ENCODE measurements around the gene FECH. TPM values are rescaled to one million over a fixed set of nuclear protein-coding genes. Genes with fewer than 3 reads are reported as not detected.
"Not testable (repeated sequence)": the region's sequence is repeated elsewhere in the genome, so short reads cannot be mapped to it uniquely, and the experiment has no call there.

The FECH gene
- polyA plus RNA-seq, 3 donors from 2014 or later: 37.1 to 59.9 (median 41.6) TPM

DNA sequence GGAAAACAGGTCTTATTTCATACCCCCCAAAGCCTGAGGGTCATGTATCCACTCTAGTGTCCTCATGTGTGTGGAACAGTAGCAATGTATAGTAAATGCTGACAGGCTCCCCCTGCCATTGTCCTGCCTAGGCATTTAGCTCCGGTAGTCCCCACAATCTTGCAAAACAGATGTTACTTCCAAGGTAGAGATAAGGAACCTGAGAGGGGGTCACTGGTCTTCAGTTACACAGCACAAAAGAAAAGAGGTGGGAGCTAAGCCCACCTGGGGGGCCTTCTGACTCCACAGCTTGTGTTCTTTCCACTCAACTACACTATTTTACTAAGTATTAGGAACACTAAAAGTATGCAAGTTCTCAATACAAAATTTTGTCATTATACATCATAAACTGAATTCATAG is 17.4 kb upstream of the FECH start:
- H3K9me3 Mint-ChIP-seq: no peaks in the 10 kb centered on the region
- H3K36me3 Mint-ChIP-seq: peaks cover 30 to 55% (median 35%) of the 10 kb centered on the region in 3 donors
- H3K27me3 Mint-ChIP-seq (ENCODE audit: low read depth in 3 of 3): peaks cover 0 to 2% (median 0%) of the 10 kb centered on the region in 3 donors
- H3K4me3 Mint-ChIP-seq: no peak overlapping the region
- no peak overlapping the region for H3K27ac Mint-ChIP-seq
- no peak for DNase-seq
- no peaks in the 10 kb centered on the region for H3K4me1 Mint-ChIP-seq

GRCh38 chr18:57595347-57595746 is 8.8 kb upstream of the FECH start:
- no peak for DNase-seq
- H3K4me3 Mint-ChIP-seq: no peak overlapping the region
- H3K27ac Mint-ChIP-seq: no peak overlapping the region
- no peaks in the 10 kb centered on the region for H3K4me1 Mint-ChIP-seq
- peaks cover 6 to 15% (median 8%) of the 10 kb centered on the region in 3 donors for H3K36me3 Mint-ChIP-seq
- H3K27me3 Mint-ChIP-seq (ENCODE audit: low read depth in 3 of 3): peaks cover 0 to 5% (median 2%) of the 10 kb centered on the region in 3 donors
- H3K9me3 Mint-ChIP-seq: no peaks in the 10 kb centered on the region

DNA sequence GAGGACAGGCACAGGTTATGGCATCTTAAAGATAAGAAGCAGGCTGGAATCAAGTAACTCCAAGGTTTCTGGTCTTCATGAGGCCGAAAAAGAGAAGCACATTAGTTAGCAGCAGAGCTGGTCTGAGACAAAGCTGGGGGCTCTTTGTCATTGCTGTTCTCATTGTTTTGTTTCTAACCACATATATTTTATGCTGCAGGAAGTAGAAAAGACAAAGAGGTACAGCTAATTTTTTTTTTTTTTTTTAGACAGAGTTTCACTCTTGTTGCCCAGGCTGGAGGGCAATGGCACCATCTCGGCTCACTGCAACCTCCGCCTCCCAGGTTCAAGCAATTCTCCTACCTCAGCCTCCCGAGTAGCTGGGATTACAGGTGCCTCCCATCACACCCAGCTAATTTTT is 6.2 kb upstream of the FECH start:
- H3K4me1 Mint-ChIP-seq; H3K27me3 Mint-ChIP-seq (ENCODE audit: low read depth in 3 of 3); H3K36me3 Mint-ChIP-seq; H3K4me3 Mint-ChIP-seq; H3K9me3 Mint-ChIP-seq; DNase-seq: not testable (repeated sequence)
- peak overlapping the region in 1 of 6 donors; percentile 53 for H3K27ac Mint-ChIP-seq

DNA sequence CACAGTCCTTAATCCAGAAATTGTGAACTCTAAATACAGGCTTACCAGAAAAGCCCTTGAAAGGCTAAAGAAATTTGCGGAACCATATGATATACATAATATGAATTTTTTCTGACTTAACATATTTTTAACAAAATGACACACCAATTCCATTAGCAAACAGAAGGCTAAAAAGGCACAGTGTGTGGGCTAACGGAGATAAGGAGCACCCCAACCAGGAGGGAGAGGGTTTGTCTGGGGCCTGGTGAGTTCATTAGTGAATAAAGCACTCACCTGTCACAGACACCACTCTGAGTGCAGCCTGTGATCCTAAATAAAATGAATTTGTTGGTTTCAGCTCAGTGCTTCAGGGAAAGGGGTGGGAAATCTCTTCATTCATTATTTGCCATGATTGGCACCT is 2.7 kb upstream of the FECH start:
- H3K36me3 Mint-ChIP-seq: peaks cover 0 to 4% (median 0%) of the 10 kb centered on the region in 3 donors
- no peak for DNase-seq
- H3K4me3 Mint-ChIP-seq: peak overlapping the region in 1 of 5 donors; percentile 23
- H3K9me3 Mint-ChIP-seq: no peaks in the 10 kb centered on the region
- H3K27me3 Mint-ChIP-seq (ENCODE audit: low read depth in 3 of 3): peaks cover 0 to 5% (median 3%) of the 10 kb centered on the region in 3 donors
- H3K27ac Mint-ChIP-seq: no peak overlapping the region
- H3K4me1 Mint-ChIP-seq: peaks cover 12 to 25% of the 10 kb centered on the region in 2 donors

GRCh38 chr18:57587098-57587661 is 678 bp upstream of the FECH start:
- Mint-ChIP-seq H3K27me3 (ENCODE audit: low read depth in 3 of 3) (peaks cover 0 to 5% (median 0%) of the 10 kb centered on the region in 3 donors), H3K4me3 (peak overlapping the region; percentile 85 to 91 (median 89)), H3K4me1 (peaks cover 12 to 26% of the 10 kb centered on the region in 2 donors), H3K36me3 (peaks cover 0 to 7% (median 4%) of the 10 kb centered on the region in 3 donors), H3K27ac (peak overlapping the region; percentile 62 to 92 (median 82)), H3K9me3 (no peaks in the 10 kb centered on the region)
- no peak for DNase-seq

DNA sequence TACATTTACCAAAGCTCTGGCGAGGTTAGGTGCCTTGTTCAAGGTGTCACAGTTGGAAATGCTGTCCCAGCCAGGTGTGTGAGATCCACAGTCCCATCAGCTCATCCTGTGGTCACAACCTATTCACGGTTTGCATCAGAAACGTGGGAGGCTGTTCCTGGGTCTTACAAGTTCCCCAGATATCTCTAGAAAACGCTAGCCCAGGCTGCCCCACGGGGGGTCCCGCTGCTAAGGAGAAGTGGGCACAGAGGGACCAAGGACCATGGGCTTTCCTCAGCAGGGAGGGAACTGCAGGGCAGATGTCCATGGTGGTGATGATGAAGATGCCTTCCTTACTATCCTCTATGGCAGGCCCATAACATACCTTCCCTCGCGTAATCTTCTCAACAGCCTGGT is 649 bp downstream of the FECH start:
- Mint-ChIP-seq H3K27ac (peak overlapping the region; percentile 30 to 85 (median 72)), H3K4me1 (peaks cover 25 to 39% of the 10 kb centered on the region in 2 donors), H3K9me3 (no peaks in the 10 kb centered on the region), H3K4me3 (peak overlapping the region; percentile 85 to 91 (median 89)), H3K27me3 (ENCODE audit: low read depth in 3 of 3) (peaks cover 0 to 3% (median 0%) of the 10 kb centered on the region in 3 donors), H3K36me3 (peaks cover 0 to 15% (median 4%) of the 10 kb centered on the region in 3 donors)
- no peak for DNase-seq

DNA sequence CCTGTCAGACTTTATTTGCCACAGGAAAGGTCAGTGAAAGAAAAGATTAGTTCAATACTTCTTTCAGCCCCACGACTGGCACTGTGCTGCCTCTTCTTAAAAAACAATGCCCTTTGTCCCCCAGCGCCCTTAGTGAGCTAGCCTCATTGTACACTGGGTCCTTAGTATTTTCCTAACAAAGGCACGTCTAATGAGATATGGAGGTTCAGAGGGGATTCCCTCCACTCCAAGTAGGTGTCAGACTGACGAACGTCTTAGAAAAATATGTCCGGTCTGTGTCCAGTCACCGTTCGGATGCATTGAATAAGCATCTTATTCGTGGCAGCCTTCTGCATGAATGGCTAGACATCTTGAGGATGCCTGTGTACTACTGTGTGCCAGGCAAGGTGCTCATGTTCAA is 1.1 kb downstream of the FECH start:
- Mint-ChIP-seq H3K4me3 (peak overlapping the region; percentile 85 to 91 (median 89)), H3K4me1 (peaks cover 28 to 43% of the 10 kb centered on the region in 2 donors), H3K27me3 (ENCODE audit: low read depth in 3 of 3) (peaks cover 0 to 3% (median 0%) of the 10 kb centered on the region in 3 donors), H3K9me3 (no peaks in the 10 kb centered on the region), H3K36me3 (peaks cover 0 to 15% (median 4%) of the 10 kb centered on the region in 3 donors), H3K27ac (peak overlapping the region; percentile 30 to 85 (median 72))
- DNase-seq: no peak

GRCh38 chr18:57584444-57584843 is 2.1 kb downstream of the FECH start:
- peak overlapping the region; percentile 42 to 91 (median 85) for H3K4me3 Mint-ChIP-seq

DNA sequence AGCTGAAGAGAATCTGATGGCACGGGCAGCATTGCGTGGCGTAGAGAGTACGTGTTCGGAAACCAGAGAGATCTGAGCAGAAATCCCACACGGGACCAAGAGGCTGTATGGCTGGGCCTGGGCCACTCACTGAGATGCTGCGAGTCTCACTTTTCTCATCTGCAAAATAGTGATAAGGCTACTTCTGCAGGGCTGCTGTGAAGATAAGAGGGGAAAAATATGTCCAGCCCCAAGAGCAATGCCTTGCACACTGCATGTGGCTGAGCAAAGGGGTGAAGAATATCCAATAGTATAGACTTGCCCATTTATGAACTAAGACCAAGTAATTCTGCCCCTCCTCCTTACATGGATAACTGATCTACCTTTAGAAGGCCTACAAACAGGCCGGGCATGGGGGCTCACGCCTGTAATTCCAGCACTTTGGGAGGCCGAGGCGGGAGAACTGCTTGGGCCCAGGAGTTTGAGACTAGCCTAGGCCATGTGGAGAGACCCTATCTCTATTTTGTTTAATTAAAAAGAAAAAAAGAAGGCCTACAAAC is 3.1 kb downstream of the FECH start:
- peak overlapping the region in 3 of 6 donors; percentile 16 to 53 (median 22) for H3K27ac Mint-ChIP-seq
- peaks cover 0 to 3% (median 0%) of the 10 kb centered on the region in 3 donors for H3K27me3 Mint-ChIP-seq (ENCODE audit: low read depth in 3 of 3)
- no peaks in the 10 kb centered on the region for H3K9me3 Mint-ChIP-seq
- peaks cover 36 to 54% of the 10 kb centered on the region in 2 donors for H3K4me1 Mint-ChIP-seq
- DNase-seq: no peak
- no peak overlapping the region for H3K4me3 Mint-ChIP-seq
- peaks cover 0 to 15% (median 4%) of the 10 kb centered on the region in 3 donors for H3K36me3 Mint-ChIP-seq

More at GRCh38 chr18:57584444-57584843, 2.1 kb downstream of the FECH start:
- peaks cover 0 to 15% (median 4%) of the 10 kb centered on the region in 3 donors for H3K36me3 Mint-ChIP-seq
- H3K9me3 Mint-ChIP-seq: no peaks in the 10 kb centered on the region
- H3K27ac Mint-ChIP-seq: no peak overlapping the region
- DNase-seq: no peak
- peaks cover 0 to 3% (median 0%) of the 10 kb centered on the region in 3 donors for H3K27me3 Mint-ChIP-seq (ENCODE audit: low read depth in 3 of 3)
- H3K4me1 Mint-ChIP-seq: peaks cover 36 to 53% of the 10 kb centered on the region in 2 donors

DNA sequence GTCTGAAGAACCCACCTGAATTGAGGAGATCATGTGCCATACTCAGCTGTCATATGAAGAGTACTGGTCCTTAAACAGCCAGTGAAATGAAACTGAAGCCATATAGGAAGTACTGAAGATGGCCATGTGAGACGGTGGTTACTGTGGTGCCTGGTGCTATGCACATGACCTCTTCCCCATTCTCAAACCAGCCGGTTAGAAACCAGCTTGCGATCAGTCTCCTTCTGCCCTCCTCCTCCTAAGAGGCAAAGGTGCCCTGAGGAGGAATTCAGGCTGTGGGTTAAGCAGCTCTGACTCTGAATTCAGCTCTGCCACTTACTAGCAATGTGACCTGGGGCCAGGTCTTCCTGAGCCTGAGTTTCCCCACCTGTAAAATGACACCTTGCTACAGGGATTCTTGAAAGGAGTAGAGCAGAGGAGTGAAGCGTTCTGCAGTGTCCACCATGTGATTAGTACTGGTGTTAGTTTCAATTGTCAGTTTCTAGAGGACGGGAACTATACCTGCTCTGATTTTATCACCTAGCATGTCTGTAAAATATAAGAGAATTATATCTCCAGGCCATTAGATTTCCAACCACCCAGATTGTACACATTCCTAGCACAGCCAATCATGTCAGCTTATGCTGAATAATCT is 5.1 kb downstream of the FECH start:
- Mint-ChIP-seq H3K27me3 (ENCODE audit: low read depth in 3 of 3) (no peaks in the 10 kb centered on the region), H3K27ac (peak overlapping the region; percentile 83 to 87 (median 85)), H3K4me3 (peak overlapping the region; percentile 17 to 68 (median 63)), H3K4me1 (peaks cover 36 to 48% of the 10 kb centered on the region in 2 donors), H3K36me3 (peaks cover 9 to 31% (median 15%) of the 10 kb centered on the region in 3 donors), H3K9me3 (no peaks in the 10 kb centered on the region)
- DNase-seq: peak; percentile 69 to 74 (median 70)

DNA sequence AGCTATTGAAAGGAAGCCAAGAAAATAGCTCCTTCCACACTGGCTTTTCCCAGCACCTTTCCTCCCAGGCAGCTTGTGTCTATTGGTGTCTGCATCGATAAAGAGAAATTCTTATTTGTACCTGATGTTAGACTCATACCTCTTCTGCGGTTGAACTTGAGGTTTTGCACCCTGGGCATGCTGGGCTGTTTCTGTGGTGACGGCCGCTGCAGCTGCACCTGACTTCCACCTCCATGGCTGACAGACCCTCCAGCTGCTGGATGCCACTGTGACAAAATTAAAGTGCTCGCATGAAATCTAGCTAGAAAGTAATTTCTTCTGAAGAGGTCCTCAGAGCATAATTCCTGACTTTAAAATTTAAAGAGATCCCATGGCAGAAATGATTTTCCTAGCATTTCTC is 6.6 kb downstream of the FECH start:
- Mint-ChIP-seq H3K4me3 (no peak overlapping the region), H3K27ac (peak overlapping the region in 2 of 6 donors; percentile 34 to 85), H3K36me3 (peaks cover 12 to 42% (median 28%) of the 10 kb centered on the region in 3 donors), H3K9me3 (no peaks in the 10 kb centered on the region), H3K4me1 (peaks cover 27 to 36% of the 10 kb centered on the region in 2 donors), H3K27me3 (ENCODE audit: low read depth in 3 of 3) (no peaks in the 10 kb centered on the region)
- no peak for DNase-seq

GRCh38 chr18:57576316-57576715 is 10.2 kb downstream of the FECH start:
- H3K4me1 Mint-ChIP-seq: peaks cover 16 to 20% of the 10 kb centered on the region in 2 donors
- H3K4me3 Mint-ChIP-seq: no peak overlapping the region
- H3K27ac Mint-ChIP-seq: no peak overlapping the region
- no peak for DNase-seq
- H3K27me3 Mint-ChIP-seq (ENCODE audit: low read depth in 3 of 3): no peaks in the 10 kb centered on the region
- peaks cover 18 to 57% (median 34%) of the 10 kb centered on the region in 3 donors for H3K36me3 Mint-ChIP-seq
- no peaks in the 10 kb centered on the region for H3K9me3 Mint-ChIP-seq

DNA sequence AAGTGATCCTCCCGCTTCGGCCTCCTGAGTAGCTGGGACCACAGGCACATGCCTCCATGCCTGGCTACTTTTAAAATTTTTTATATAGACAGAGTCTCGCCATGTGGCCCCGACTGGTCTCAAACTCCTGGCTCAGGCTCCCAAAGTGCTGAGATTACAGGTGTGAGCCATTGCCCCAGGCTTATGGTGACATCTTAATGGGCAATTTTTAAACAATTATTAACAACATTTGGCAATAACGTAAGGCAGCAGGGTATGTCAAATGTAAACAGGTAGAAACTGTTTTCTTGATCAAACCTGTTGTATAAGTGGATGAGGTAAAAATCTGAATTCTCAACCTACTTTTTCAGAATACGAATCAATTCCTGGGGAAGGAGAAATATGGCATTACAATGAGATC is 11.0 kb downstream of the FECH start:
- Mint-ChIP-seq H3K4me3 (no peak overlapping the region), H3K27me3 (ENCODE audit: low read depth in 3 of 3) (no peaks in the 10 kb centered on the region), H3K9me3 (no peaks in the 10 kb centered on the region), H3K4me1 (peaks cover 8 to 12% of the 10 kb centered on the region in 2 donors), H3K36me3 (peaks cover 24 to 60% (median 42%) of the 10 kb centered on the region in 3 donors), H3K27ac (no peak overlapping the region)
- no peak for DNase-seq

- Mint-ChIP-seq H3K4me3 (no peak overlapping the region), H3K27me3 (ENCODE audit: low read depth in 3 of 3) (no peaks in the 10 kb centered on the region), H3K27ac (no peak overlapping the region), H3K4me1 (peaks cover 3 to 5% of the 10 kb centered on the region in 2 donors), H3K9me3 (no peaks in the 10 kb centered on the region), H3K36me3 (peaks cover 24 to 66% (median 47%) of the 10 kb centered on the region in 3 donors)
- DNase-seq: no peak
Measured at GRCh38 chr18:57574866-57575265, 11.6 kb downstream of the FECH start.

Data from immature natural killer cell (primary cell).